WERI-Rb-1 (cell line): Measurements from ENCODE around the gene TIMP3.
A peak's percentile ranks its signal among the peaks of the same experiment; 100 is the strongest.

Experiments
- DNase-seq: peaks from one replicate; pipeline ENCODE4 v3.0.0-alpha.2; 2020
- H3K27ac ChIP-seq: fragments of 250-450 bp; sonication (Bioruptor Pico); 2 replicates; pipeline ENCODE4 v1.5.1; 2020; ENCODE audit warnings: mild to moderate bottlenecking, moderate library complexity
- H3K27me3 ChIP-seq: fragments of 250-450 bp; sonication (Bioruptor Pico); 2 replicates; pipeline ENCODE4 v1.5.1; 2021; ENCODE audit warnings: mild to moderate bottlenecking, low read depth, moderate library complexity; ENCODE audit not compliant: insufficient read depth, severe bottlenecking
- H3K36me3 ChIP-seq: fragments of 250-450 bp; sonication (Bioruptor Pico); 2 replicates; pipeline ENCODE4 v1.5.1; 2020; ENCODE audit warnings: mild to moderate bottlenecking, moderate library complexity
- H3K4me3 ChIP-seq: 2 replicates; pipeline ENCODE4 v1.5.1; 2011; ENCODE audit warnings: low read depth, mild to moderate bottlenecking, control low read depth, low read length
- H3K9me3 ChIP-seq: fragments of 250-450 bp; sonication (Bioruptor Pico); 2 replicates; pipeline ENCODE4 v1.5.1; 2021; ENCODE audit warnings: mild to moderate bottlenecking, moderate library complexity; ENCODE audit not compliant: severe bottlenecking
- TF ChIP-seq, protein P1 (sequence below): IDR thresholded peaks from 2 replicates; pipeline ENCODE4 v1.5.1; 2011; ENCODE audit warnings: low read depth, mild to moderate bottlenecking, control low read depth, inconsistent platforms, low read length

Gene TIMP3

DNA sequence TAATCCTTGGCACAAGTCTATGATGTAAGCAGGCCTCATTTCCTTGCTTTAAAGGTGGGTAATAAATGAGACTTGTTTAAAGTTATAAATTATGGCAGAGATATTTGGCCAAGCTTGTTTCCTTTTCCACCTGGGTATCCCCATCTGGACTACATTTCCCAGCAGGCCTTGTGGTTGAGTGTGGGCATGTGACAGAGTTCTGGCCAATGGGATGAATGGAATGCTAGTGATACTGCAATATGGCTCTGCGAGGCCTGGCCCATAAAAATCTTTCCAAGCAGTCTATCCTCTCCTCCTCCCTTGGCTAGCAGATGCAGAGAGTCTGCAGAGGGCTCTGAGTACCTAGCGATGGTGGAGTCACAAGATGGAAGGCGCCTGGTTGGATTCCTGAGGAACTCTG, 102.5 kb downstream of the TIMP3 start:
- H3K27me3 ChIP-seq: no peaks in the 10 kb centered on the region
- no peak overlapping the region for H3K4me3 ChIP-seq
- no peak overlapping the region for H3K27ac ChIP-seq
- peak; percentile 47 for DNase-seq
- H3K36me3 ChIP-seq: no peaks in the 10 kb centered on the region
- TF ChIP-seq, protein P1, sequence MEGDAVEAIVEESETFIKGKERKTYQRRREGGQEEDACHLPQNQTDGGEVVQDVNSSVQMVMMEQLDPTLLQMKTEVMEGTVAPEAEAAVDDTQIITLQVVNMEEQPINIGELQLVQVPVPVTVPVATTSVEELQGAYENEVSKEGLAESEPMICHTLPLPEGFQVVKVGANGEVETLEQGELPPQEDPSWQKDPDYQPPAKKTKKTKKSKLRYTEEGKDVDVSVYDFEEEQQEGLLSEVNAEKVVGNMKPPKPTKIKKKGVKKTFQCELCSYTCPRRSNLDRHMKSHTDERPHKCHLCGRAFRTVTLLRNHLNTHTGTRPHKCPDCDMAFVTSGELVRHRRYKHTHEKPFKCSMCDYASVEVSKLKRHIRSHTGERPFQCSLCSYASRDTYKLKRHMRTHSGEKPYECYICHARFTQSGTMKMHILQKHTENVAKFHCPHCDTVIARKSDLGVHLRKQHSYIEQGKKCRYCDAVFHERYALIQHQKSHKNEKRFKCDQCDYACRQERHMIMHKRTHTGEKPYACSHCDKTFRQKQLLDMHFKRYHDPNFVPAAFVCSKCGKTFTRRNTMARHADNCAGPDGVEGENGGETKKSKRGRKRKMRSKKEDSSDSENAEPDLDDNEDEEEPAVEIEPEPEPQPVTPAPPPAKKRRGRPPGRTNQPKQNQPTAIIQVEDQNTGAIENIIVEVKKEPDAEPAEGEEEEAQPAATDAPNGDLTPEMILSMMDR: no peak
- H3K9me3 ChIP-seq: no peaks in the 10 kb centered on the region

DNA sequence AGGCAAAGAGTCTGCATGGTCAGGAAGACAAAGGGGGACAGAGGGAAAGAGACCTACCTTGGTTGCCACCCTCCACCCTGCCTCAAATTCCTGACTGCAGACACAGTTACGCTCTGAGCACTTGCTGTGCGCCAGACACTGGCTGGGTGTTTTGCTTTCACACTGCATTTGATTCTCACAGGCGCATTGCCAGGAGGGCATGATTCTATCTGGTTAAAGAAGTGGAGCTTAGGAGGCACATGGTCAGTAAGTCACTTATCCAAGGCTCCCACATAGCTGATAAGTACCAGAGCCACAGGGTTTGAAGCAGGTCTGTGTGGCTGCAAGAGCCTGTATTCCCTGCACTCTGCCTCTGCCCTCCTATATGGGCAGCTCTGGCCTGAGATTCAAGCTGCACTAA, 103.9 kb downstream of the TIMP3 start:
- no peaks in the 10 kb centered on the region for H3K36me3 ChIP-seq
- H3K4me3 ChIP-seq: no peak overlapping the region
- H3K27ac ChIP-seq: no peak overlapping the region
- H3K9me3 ChIP-seq: no peaks in the 10 kb centered on the region
- TF ChIP-seq, protein P1: no peak
- DNase-seq: no peak
- no peaks in the 10 kb centered on the region for H3K27me3 ChIP-seq

DNA sequence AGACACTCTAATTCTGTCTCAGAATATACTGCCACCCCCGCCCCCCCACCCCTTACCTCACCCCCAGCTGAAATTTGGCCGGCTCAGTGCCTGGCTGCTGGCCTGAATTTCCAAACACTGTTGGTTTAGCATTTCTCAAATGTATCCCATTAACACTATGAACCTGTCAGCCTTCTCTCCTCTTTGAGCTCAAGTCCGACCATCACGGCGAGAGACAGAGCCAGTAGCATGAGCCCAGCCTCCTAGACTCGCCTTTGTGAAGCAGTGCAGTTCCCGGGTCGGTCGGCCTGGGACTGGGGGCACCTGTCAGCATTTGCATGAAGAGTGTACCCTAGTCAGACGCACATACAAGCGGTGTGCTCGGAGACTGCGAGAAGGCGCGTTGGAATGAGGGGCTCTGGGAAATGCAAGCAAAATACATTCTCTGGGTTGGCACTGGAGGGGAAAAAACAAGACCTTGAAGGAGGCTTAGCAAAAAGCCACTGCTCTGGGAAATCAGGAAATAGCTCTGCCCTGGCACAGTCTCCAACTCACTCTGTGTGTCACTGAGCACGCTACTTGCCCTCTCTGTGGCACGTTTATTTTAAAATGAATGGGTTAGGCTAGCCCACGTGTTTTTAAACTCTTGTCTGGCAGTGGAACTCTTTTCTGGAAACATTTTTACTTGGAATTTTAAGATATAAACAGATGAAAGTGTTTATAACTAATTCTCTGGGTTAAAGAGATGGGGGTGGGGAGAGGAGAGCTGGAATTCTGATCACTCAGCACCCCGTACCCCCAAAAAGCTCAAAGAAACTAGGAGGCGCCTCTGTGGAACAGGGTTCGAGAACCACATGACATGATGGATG, 108.3 kb downstream of the TIMP3 start:
- Histone ChIP-seq H3K9me3 (no peaks in the 10 kb centered on the region), H3K36me3 (no peaks in the 10 kb centered on the region), H3K27ac (no peak overlapping the region), H3K4me3 (no peak overlapping the region), H3K27me3 (no peaks in the 10 kb centered on the region)
- TF ChIP-seq, protein P1: no peak
- no peak for DNase-seq

DNA sequence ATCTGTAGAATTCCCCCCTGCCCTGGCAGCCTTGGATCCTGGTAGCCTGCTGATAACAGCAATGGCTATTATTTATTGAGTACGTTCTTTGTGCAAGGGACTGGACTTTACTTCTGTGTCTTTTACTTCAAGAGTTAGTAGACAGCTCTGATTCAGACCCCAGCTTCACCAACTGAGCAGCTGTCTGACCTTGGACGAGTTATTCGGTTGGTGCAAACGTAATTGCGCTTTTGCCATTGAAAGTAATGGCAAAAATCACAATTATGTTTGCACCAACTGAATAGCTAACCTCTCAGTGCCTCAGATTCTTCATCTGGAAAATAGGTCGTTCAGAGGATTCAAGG, 108.9 kb downstream of the TIMP3 start:
- Histone ChIP-seq H3K36me3 (no peaks in the 10 kb centered on the region), H3K4me3 (no peak overlapping the region), H3K27ac (no peak overlapping the region), H3K27me3 (no peaks in the 10 kb centered on the region), H3K9me3 (peaks cover 3% of the 10 kb centered on the region)
- TF ChIP-seq, protein P1: no peak
- no peak for DNase-seq

DNA sequence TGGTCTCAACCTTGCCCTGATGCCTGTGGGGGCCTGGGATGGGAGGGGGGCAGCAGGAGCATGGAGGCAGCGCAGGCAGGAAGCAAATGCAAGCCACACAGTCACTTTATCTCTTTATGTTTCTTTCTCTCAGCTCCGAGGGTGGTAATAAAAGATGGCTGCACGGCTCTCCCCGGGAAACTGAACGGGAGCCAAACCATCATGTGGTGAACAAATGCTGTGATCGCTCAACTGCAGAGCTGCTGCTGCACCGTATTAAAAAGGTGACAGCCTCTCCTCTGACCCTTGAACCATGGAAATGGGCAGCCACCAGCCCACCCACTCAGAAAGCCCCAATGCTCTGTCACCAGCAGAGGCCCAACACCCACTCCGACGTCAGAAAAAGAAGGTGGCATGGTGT, 110.0 kb downstream of the TIMP3 start:
- TF ChIP-seq, protein P1: no peak
- Histone ChIP-seq H3K36me3 (no peaks in the 10 kb centered on the region), H3K9me3 (peaks cover 3% of the 10 kb centered on the region), H3K27me3 (no peaks in the 10 kb centered on the region), H3K27ac (no peak overlapping the region), H3K4me3 (no peak overlapping the region)
- no peak for DNase-seq
